Amygdala (tissue), 56 donors: Measurements from ENCODE around the gene PXDN.

Experiments
- DNase-seq, 56 donors: peaks; one replicate each; lab custom pipeline; 2025; lab: John Stamatoyannopoulos, UW

Gene PXDN

DNA sequence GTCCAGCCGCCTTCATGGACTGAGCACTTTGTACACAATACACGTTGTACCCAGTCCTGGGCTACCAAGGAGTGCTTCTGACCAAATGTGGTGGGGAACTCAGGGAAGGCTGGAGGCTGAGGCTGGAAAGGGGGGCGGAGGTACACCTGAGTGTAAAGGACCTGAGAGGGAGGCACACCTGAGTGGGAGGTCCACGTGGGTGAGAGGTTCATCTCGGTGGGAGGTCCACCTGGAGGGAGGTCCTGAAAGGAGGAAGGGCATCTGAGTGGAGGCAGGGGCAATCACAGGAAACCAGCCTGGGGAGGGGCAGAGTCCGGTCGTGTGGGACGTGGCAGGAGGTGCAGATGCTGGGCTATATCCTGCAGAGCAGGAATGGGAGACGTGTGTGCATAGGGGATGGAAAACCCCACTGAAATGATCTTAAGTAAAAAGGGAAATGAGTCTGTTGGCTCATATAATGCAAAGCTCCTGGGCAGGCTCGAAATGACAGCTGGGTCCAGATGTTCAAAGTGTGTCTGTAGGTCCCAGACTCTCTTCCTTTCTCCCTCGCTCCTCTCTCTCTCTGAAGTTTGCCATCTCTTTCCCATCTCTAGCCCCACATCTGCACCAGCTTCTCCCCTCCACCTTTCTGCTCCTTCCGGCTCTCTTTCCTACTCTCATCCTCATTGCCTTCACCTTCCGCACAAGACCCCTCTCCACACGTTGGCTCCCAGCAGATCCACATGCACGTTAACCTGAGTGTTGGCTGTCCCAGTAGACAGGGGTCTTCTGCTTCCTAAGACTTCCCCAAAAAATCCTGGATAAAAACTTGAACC is 137.7 kb downstream of the PXDN start:
- no peak for DNase-seq

DNA sequence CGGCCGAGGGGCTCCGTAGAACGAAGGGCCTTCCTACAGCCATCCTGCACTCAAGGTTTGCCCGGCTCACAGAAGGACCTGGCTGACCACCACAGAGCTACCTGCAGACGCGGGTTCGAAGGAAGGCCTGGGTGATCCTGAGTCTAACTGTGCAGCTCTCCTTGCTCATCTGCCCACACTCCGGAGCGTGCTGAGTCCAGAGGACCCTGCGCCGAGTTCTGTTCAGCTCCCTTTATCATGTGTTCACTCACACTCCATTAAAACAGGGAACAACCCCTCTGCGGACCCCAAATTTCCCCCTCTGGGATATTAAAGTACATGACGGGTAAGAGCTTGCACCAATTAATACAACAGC is 138.3 kb downstream of the PXDN start:
- no peak for DNase-seq

DNA sequence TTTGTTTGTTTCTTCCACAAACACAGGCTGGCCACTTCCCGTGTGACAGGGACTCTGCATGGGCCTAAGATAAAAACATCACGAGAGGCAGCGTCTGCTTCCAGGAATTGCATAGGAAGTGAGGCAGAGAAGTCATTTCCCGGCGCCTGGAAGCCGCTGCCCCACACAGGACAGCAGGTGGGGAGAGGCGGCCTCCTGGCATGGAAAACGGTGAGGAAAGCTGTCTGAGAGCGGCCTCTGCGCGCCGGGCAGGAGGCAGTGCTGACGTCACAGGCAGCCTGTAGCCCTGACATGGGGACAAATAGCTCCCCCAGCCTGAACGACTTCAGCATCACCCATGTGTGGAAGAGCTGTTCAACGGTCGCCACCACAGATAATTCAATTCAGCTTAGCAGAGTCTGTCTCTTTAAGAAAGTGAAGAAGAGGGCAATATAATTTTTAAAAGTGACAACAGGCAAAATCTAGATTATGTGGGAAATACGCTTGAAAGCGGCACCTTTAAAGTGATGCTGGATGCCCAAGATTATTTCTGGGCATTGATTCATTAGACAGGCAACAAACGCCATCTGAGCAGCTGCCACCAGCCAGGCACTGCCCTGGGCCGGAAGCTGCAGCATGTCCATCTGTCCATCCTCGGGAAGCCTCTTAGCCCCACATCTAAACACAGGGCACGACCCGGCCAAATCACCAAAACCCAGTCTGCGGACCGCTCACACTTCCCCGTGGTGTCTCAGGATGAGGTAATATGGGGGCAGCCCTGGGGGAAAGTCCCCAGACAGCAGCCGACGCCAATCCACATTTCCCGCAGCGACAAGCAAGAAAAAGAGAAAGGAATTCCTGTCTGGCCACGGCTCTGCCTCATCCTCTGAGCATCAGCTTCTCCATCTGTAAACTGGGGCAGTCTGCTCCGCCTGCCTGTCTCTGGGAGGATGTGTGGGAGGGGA is 138.9 kb downstream of the PXDN start:
- no peak for DNase-seq

DNA sequence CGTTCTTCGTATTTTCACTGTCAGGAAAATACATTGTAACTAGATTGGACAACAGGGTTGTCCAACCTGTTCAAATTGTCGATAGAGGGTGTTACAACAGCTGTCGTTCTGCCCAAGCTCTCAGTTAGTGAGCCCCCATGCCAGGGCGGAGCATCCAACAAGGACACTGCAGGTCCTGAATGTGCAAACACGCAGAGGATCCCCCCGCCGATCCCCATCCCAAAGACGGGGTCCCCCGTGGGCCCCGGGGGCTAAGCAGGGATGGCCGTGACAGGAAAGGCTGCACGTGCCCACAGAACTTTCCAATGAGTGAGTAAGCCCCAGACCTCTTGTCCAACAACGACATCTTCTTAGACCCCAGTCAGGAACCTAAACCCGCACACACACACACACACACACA is 140.8 kb downstream of the PXDN start:
- DNase-seq: no peak

DNA sequence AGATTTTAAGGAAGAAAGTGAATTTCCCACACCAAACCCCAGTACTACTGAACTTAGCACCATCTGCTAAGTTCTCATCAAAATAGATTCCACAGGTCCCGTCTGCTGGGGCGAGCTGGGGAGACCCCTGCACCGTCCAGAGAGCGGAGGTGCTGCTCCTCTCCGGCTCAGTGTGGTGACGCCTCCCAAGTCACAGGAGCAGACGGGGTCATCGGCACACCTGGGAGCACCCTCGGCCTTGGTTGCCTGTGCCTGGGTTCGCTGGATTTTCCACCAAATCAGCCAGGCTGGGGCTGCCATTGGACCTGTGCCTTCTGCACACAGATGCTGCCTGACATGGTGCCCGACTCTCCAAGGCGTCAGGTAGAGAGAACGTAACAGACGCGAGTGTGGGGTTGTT is 141.3 kb downstream of the PXDN start:
- no peak for DNase-seq

DNA sequence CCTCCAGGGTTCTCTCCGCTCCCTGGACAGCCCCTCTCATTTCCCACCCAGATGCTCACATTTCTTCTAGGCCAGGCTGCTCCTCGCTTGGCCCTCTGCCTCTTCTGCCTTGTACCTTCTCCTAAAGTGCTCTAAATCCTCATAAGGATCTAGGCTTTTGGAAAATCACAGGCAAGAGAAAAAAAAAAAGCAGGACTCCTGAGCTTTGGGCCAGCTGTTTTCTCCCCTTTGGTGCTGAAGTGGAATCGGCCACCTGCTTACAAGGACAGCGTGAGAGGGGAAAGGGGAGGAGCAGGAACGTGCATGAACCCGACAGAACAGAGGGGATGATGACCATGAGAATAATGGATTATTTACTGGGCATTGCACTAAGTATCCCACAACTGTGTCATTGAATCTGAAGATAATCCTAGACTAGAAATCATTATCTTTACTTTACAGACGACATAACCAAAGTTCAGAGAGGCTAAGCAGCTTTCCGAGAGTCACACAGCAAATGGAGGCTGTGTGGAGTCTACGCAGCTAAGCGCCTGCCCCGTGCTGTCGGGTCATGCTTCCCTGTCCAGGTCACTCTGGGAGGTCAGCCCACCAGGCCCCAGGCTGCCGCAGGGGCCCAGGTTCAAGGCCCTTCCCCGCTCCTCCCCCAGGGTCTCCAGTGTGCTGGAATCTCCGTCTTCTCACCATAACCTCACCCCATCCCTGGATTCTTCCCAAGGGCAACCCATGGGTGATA is 141.9 kb downstream of the PXDN start:
- no peak for DNase-seq

DNA sequence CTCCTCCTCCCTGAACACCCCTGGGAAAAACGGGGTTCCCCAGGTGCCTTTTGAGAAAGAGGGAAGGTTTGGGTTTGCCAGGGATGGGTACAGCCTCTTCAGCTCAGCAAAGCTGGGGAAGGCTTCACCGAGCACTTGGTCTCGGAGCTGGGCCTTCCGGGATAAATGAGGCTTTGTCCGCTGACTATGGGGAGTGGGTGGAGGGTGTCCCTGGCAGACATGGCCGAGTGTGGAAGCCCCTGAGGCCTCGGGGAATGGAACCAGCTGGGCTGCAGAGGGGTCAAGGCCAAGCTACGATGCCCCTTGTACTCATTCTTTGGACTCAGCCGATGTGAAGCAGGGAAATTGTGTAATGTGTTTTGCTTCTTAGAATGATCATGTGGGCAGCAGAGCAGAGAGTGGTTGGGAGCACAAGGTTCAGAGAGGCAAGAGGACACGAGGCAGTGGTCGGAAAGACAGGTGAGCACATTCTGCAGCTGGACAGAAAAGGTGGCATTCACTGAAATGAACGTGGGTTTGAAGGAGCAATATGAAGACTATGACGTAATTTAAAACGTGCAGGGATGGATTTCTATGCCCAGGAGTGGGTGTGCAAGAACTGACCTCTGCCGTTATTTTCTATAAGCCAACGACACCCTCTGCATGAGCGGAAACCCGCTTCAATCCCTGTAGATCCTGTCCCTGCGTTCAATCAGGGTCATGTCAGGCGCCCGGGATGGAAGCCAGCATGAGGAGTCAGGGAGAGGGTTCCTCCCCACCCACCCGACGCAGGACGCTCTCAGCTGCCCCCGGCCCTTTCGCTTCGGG is 142.6 kb downstream of the PXDN start:
- no peak for DNase-seq

DNA sequence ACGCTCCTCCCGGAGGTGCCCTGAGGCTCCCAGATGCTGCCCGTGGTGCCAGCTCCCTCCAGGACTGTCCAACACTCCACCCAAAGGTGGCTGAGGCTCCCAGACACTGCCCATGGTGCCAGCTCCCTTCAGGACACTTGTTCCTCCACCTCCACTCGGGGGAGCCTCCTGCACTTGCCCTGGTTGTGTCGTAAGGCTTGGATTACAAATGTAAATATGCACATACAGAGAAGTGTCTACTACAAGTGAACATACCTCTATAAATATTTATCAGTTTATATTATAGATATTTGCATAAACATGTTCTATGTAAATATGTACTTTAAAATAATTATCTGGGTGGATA is 143.3 kb downstream of the PXDN start:
- DNase-seq: no peak

DNA sequence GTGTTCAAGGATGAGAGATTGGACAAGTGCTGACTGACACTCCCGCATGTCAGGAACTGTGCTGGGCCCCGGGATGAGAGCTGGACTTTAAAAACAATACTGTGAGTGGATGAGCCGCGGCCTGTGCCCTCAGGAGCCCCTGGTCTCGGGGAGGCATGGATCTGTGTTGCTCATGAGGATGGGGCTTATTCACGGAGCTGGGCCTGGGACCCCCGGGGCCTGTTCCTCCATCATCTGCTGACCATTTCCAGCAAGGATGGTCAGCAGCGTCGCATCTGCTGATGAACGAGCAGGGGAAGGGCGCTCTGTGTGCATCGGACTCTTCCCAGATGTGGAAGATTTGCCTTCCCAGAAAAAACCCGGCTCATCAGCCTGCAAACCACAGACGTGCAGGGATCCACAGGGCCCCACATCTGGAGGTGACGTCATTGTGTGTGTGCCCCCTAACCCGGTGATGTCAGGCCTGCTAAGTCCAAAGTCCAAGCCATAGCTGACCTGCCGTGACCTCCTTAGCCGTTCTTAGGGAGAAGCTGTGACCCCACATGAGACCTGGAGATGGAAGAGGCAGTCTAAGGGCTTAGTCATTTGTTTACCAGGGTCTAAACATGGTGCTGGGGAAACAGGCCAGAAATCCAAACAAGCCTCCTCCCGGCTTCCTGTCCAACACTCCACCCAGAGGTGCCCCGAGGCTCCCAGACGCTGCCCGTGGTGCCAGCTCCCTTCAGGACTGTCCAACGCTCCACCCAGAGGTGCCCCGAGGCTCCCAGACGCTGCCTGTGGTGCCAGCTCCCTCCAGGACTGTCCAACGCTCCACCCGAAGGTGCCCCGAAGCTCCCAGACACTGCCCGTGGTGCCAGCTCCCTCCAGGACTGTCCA is 143.9 kb downstream of the PXDN start:
- no peak for DNase-seq

DNA sequence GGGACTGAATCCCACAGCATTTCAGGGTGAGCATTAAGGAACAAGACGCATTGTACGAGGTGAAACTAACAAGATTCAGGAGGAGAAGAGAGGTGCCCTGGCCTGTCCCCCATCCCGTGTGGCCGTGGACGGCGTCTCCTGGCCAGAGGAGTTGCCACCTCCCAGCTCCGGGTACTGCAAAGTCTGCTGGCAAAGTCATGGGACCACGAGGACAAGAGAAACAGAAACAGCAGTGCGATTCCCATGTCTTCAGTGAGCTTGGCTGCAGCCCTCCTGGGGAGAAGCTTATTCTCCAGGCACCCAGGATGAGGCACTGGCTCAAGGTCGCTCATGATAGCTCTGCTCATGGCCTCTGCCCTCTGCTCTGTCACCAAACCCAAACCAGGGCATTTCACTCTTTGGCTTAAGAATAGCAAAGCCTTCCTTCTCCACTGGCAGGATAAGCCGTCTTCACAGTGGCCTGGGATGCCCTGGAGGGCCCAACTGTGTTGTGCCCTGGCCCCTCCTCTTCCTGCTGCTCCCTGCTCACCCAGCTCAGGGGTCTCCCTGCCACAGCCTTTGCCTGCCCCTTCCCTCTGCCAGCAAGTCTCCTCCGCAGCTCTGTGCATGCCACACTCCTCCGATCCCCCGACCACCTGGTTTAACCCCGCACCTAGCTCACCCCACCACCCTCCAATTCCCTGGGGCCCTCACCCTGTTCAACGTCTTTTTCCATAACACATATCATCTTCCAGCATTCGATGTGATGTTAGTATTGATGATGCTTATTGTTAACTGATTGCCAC is 144.8 kb downstream of the PXDN start:
- no peak for DNase-seq

DNA sequence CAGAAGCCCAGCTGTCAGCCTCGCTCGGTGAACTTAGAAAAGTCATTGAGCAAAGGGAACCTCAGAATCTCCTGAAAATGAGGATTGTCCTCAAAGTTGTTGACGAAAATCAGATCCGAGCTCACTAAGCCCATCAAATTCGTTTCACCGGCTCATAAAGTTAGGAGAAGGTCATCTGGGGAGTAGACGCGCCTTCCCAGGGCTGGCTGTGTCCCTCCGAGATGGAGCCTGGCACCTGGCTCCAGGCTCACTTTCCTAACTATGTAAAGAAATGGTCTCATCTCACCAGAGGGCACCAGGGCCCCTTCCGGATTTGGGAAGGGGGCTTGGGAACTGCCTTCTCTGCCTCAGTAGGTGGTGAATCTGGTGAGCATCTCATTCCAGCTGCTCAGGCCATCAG is 145.5 kb downstream of the PXDN start:
- no peak for DNase-seq

DNA sequence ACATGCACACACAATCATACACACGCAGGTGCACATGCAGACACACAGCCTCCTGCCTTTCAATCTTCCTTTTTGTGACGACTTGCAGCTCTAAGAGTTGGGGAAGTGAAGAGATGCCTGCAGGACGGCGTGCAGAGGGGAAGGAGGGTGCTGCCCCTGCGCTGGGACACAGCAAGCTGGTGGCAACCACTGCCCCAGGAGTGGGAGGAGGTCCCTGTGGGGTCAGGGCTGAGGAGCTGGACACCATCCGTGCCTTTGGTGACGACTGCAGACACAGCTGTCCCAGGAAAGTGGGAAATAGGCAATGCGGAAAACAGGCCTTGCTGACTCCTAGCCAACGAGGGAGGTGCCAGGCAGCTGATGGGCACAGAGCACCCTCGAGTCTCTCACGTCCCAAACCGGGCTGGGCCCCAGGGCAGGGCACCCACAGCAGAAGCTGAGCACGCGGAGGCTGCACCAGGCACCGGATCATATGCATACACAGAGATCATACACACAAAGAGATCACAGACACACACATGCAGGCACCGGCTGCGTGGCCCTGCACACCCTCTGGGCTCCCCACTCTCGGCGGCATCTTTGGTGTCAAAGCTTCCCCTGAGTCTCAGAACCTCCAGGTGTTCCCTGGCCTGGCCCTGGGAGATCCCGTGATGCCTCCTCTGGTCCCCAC is 146.1 kb downstream of the PXDN start:
- DNase-seq: no peak

DNA sequence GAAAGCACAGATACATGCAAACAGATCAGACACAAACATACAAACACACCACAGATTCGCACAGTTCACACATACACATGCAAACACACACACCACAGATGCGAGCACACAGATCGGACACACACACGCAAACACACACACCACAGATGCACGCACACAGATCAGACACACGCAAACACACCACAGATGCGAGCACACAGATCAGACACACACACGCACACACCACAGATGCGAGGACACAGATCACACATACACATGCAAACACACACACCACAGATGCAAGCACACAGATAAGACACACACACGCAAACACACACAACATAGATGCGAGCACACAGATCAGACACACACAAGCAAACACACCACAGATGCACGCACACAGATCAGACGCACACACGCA is 149.0 kb downstream of the PXDN start:
- no peak for DNase-seq

DNA sequence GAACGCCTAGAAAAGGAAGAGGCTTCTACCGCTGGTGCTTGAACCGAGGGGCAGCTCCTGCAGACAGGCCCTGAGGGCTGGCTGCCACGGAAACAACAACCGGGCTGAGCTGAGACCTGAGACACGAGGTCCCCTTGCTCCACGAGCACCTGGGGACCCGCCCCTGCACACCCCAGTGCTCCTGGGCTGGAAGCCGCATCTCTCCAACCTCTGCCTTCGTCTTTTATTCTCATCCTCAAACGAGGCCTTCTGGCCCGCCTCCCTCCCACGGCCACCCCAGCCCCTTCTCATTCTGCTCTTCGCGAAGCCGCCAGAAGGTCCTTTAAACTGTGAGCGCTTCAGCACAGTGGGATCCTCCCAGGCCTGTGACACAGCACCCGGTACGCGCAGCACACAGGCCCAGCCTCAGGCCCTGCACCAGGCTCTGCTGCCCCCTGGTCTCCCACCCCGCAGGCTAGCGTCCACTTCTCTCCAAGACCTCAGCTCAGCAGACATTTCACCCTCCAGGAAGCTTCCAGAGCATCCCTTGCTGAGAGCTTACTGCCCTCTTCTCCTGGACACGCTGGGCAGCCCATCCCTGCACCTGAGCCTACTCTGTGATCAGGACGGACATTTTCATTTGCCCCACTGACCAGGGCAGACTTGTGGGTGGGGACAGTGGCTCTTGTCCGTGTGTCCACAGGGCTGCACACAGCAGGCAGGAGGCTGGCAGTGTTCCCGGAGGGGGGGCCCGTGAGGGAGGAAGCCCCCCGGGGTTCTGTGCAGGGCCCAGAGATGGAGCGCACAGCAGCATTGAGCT is 149.7 kb downstream of the PXDN start:
- DNase-seq: no peak

DNA sequence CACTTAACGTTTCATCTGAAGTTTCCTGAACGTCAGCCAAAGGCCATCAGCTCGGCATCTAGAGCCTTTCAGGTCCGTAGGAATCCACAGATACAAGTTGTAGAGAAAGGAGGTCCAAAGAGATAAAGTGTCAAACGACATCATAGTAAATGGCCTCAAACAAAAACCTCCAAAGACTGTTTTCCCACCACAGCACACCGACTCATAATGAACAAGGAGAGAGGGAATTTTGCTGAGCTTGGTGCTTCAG is 150.3 kb downstream of the PXDN start:
- DNase-seq: no peak

DNA sequence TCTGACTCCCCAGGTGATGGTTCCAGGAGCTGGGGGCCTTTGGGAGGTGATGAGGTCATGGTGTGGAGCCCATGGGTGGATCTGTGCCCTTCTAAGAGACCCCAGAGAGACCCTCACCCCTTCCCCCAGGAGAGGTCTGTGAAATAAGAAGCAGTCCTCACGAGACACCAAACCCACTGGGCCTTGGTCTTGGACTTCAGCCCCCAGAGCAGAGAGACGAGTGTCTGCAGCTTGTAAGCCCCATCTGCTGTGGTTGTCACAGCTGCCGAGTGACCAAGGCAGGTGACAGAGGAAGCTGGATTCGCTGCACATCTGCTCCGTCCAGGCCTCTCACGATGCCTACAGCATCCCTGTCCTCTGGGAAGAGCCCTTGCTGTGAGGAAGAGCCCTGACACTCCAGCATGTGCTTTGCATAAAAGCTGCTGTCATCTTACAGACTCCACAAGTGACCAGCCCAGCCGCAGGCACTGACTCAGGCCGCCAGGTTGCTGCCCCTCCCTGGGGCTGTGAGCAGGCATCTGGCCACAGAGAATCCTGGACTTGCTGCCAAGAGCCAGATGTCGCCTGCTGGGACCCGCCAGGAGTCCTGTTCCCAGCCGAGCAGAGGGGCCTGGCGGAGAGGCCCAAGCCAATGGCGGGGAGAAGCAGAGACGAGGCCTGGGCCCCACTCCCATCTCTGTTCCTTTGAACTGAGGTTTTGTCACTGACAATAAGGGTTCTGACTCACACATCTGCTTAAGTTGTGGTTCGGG is 150.8 kb downstream of the PXDN start:
- DNase-seq: peak in 1 of 56 donors; percentile 20
